Body of pancreas (tissue), 4 donors: ENCODE data around the gene COL5A1.

Source experiments
- POLR2A ChIP-seq, 3 donors: fragments of 450-650 bp; IDR thresholded peaks; one replicate each; pipeline ENCODE4 v1.6.1; 2016; ENCODE audit warnings: antibody characterized with exemption in 3 of 3, mild to moderate bottlenecking in 2 of 3
- TF ChIP-seq, protein P1 (sequence below), 7 experiments: fragments of 450-650 bp in 4 of 7; fragments of 200-600 bp in 3 of 7; sonication (generic) in 3 of 7; IDR thresholded peaks; one replicate each; pipeline ENCODE4 v1.5.1; 2016 to 2019; ENCODE audit warnings: antibody characterized with exemption in 7 of 7

GRCh38 chr9:134601764-134602163 is 39.8 kb upstream of the COL5A1 start:
- TF ChIP-seq, protein P1, sequence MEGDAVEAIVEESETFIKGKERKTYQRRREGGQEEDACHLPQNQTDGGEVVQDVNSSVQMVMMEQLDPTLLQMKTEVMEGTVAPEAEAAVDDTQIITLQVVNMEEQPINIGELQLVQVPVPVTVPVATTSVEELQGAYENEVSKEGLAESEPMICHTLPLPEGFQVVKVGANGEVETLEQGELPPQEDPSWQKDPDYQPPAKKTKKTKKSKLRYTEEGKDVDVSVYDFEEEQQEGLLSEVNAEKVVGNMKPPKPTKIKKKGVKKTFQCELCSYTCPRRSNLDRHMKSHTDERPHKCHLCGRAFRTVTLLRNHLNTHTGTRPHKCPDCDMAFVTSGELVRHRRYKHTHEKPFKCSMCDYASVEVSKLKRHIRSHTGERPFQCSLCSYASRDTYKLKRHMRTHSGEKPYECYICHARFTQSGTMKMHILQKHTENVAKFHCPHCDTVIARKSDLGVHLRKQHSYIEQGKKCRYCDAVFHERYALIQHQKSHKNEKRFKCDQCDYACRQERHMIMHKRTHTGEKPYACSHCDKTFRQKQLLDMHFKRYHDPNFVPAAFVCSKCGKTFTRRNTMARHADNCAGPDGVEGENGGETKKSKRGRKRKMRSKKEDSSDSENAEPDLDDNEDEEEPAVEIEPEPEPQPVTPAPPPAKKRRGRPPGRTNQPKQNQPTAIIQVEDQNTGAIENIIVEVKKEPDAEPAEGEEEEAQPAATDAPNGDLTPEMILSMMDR (IDR thresholded peaks at IDR 0.05), result no peak
- TF ChIP-seq POLR2A (IDR thresholded peaks at IDR 0.05), result no peak
